ENCODE measurements around the gene LPO.

DNA sequence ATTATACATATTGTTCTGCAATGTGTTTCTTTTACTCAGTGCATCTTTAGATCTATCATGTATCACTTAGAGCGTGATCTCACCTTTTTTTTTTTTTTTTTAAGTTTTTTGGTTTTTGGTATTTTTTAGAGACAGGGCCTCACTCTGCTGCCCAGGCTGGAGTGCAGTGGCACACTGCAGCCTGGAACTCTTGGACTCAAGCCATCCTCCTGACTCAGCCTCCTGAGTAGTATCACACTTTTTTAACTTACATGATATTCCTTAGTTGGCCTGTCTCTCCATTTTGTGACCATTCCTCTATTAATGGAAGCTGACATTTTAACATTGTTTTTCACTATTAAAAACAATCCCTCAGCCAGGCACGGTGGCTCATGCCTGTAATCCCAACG lies 47.0 kb downstream of the LPO start:
- TF ChIP-seq, protein P1, sequence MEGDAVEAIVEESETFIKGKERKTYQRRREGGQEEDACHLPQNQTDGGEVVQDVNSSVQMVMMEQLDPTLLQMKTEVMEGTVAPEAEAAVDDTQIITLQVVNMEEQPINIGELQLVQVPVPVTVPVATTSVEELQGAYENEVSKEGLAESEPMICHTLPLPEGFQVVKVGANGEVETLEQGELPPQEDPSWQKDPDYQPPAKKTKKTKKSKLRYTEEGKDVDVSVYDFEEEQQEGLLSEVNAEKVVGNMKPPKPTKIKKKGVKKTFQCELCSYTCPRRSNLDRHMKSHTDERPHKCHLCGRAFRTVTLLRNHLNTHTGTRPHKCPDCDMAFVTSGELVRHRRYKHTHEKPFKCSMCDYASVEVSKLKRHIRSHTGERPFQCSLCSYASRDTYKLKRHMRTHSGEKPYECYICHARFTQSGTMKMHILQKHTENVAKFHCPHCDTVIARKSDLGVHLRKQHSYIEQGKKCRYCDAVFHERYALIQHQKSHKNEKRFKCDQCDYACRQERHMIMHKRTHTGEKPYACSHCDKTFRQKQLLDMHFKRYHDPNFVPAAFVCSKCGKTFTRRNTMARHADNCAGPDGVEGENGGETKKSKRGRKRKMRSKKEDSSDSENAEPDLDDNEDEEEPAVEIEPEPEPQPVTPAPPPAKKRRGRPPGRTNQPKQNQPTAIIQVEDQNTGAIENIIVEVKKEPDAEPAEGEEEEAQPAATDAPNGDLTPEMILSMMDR (IDR thresholded peaks at IDR 0.05; ENCODE audit: low read depth, low read length) = no peak
- no peak for TF ChIP-seq EZH2phosphoT487 (IDR thresholded peaks at IDR 0.05; ENCODE audit: low read depth)
